Stomach smooth muscle (tissue), 2 donors: ENCODE measurements around the gene METTL23.

Experiments
- H3K27ac ChIP-seq: one replicate; pipeline ENCODE4 v1.7.0; 2013; ENCODE audit warnings: mild to moderate bottlenecking, low read length, inconsistent platforms
- H3K27me3 ChIP-seq, 2 donors: one replicate each; pipeline ENCODE4 v1.7.0; 2013; ENCODE audit warnings: low read length in 2 of 2; ENCODE audit not compliant: insufficient read depth in 2 of 2, control insufficient read depth in 1 of 2
- H3K36me3 ChIP-seq, 2 donors: one replicate each; pipeline ENCODE4 v1.7.0; 2013; ENCODE audit warnings: low read length in 2 of 2; ENCODE audit not compliant: control insufficient read depth in 2 of 2, insufficient read depth in 2 of 2
- H3K4me1 ChIP-seq: one replicate; pipeline ENCODE4 v1.7.0; 2013; ENCODE audit warnings: low read length; ENCODE audit not compliant: control insufficient read depth, insufficient read depth
- H3K4me3 ChIP-seq, 2 donors: one replicate each; pipeline ENCODE4 v1.7.0; 2013; ENCODE audit warnings: low read length in 2 of 2
- H3K9ac ChIP-seq, 2 donors: one replicate each; pipeline ENCODE4 v1.7.0; 2013; ENCODE audit warnings: low read length in 2 of 2, mild to moderate bottlenecking in 1 of 2
- H3K9me3 ChIP-seq, 2 donors: one replicate each; pipeline ENCODE4 v1.7.0; 2013; ENCODE audit warnings: low read length in 2 of 2; ENCODE audit not compliant: control insufficient read depth in 2 of 2
- donor health status: healthy.
- donor health status: Pancreatic carcinoma.

METTL23 gene, protein sequence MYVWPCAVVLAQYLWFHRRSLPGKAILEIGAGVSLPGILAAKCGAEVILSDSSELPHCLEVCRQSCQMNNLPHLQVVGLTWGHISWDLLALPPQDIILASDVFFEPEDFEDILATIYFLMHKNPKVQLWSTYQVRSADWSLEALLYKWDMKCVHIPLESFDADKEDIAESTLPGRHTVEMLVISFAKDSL

DNA sequence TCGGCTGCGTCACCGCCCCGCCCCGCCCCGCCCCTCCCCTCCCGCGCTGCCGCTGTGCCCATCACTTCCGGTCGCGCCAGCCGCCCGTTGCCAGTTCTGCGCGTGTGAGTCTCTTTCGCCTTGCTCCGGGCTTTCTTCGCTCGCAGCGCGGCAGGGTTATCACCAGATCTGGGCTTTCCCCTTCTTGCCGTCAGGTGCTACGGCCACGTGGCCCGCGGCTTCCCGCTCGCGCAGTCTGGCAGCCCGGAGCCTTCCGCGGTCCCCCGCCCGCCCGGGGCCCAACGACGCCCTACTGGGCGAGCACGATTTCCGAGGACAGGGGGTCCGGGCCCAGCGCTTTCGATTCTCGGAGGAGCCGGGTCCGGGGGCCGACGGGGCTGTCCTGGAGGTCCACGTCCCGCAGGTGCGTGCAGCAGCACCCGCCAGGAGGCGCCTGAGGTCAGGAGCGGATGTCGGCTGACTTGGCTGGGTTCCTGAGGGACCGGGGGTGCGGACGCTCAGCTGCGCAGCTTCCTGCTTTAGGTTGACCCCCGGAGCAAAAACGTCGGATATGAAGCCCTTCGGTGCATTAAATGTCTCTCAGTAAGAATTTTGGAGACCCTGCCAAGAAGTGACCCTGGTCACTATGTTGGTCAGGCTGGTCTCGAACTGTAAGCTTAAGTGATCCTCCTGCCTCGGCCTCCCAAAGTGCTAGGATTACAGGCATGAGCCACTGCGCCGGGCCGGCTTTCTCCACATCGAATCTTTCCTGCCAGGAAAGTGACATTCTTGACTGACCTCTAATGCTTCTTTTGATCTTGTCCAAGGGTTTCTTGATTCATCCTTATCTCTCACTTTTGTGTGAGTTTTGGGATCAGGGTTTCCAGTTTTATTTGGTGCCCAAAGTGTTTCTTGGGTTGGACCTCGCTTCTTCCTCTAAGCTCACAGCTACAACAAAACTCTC, at the start of gene METTL23:
Gene METTL23 (plus strand): TSS at position 64 of the 943 bp plus-strand sequence. CDS start 2,872 bp downstream, outside the sequence.
- Histone ChIP-seq H3K36me3 (peaks cover 14 to 21% of the 10 kb centered on the region in 2 donors), H3K4me1 (peaks cover 56% of the 10 kb centered on the region)

DNA sequence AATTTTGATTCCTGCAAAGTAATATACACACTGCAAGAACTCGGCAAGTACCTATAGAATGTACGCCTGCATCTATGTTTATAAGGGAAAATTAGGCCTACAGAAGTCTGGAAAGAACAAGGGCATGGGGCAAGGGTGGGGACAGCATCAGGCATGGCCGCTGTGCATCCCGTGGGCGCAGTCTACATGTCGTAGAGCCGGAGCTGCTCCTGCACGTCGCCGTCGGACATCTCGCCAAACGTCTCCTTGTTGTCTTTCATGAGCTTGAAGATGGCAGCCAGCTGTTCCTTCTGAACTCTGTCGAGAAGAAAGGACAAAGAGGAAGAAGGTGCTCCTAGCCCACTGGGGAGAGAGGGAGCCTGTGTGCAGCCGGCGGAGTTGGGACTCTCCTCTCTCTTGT, 49.2 kb upstream of the METTL23 start:
- Histone ChIP-seq H3K27ac (no peak overlapping the region), H3K27me3 (no peaks in the 10 kb centered on the region), H3K4me3 (no peak overlapping the region), H3K9ac (no peak overlapping the region), H3K4me1 (peaks cover 18% of the 10 kb centered on the region), H3K36me3 (peaks cover 11 to 21% of the 10 kb centered on the region in 2 donors), H3K9me3 (no peaks in the 10 kb centered on the region)

More for the DNA sequence above, at the start of gene METTL23:
- Histone ChIP-seq H3K9ac (peak within 1 kb of the TSS; percentile 93 to 95), H3K9me3 (no peaks in the 10 kb centered on the region), H3K27ac (peak within 1 kb of the TSS; percentile 98), H3K27me3 (no peaks in the 10 kb centered on the region), H3K4me3 (peak within 1 kb of the TSS; percentile 90 to 91)

DNA sequence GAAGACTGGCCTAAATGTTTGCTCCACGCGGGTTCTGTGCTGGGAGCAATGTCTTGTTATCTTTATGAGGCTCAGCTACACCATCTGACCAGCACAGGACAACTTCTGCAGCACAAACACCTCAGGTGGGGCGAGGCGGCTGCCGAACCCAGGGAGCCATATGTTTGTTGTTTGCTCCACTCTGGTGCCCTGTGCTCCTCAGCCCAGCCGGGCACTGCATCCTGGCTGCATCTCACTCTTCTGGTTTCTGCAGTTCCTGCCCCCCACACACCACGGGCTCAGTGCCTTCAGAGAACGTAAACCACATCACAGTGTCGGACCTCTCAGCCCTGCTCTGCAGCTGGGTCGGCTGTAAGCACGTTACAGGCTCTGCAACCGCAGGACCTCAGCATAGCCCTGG, 48.3 kb upstream of the METTL23 start:
- no peak overlapping the region for H3K9ac ChIP-seq
- H3K27ac ChIP-seq = no peak overlapping the region

DNA sequence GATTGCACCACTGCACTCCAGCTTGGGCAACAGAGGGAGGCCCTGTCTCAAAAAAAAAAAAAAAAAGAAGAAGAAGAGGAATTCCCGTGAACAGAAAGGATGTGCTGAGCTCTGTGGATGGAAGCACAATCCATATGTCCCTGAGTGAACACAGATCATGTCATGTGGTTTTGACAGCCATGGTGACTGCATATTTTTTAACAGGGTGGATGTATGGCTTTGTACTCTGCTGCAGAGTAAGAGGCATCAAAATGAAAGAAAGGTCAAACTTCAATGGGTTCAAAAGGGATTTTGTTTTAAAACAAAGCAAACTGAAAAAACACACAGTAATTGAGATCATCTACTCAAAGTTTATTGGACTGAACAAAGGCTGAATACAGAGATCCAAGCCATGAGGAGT, 47.4 kb upstream of the METTL23 start:
- Histone ChIP-seq H3K4me3 (no peak overlapping the region), H3K9me3 (no peaks in the 10 kb centered on the region), H3K27me3 (no peaks in the 10 kb centered on the region), H3K27ac (no peak overlapping the region), H3K9ac (no peak overlapping the region), H3K4me1 (peaks cover 35% of the 10 kb centered on the region), H3K36me3 (peaks cover 11 to 28% of the 10 kb centered on the region in 2 donors)

More for the DNA sequence above, 48.3 kb upstream of the METTL23 start:
- no peaks in the 10 kb centered on the region for H3K9me3 ChIP-seq
- H3K36me3 ChIP-seq = peaks cover 11 to 25% of the 10 kb centered on the region in 2 donors
- H3K27me3 ChIP-seq = no peaks in the 10 kb centered on the region
- H3K4me1 ChIP-seq = peaks cover 26% of the 10 kb centered on the region
- H3K4me3 ChIP-seq = no peak overlapping the region

DNA sequence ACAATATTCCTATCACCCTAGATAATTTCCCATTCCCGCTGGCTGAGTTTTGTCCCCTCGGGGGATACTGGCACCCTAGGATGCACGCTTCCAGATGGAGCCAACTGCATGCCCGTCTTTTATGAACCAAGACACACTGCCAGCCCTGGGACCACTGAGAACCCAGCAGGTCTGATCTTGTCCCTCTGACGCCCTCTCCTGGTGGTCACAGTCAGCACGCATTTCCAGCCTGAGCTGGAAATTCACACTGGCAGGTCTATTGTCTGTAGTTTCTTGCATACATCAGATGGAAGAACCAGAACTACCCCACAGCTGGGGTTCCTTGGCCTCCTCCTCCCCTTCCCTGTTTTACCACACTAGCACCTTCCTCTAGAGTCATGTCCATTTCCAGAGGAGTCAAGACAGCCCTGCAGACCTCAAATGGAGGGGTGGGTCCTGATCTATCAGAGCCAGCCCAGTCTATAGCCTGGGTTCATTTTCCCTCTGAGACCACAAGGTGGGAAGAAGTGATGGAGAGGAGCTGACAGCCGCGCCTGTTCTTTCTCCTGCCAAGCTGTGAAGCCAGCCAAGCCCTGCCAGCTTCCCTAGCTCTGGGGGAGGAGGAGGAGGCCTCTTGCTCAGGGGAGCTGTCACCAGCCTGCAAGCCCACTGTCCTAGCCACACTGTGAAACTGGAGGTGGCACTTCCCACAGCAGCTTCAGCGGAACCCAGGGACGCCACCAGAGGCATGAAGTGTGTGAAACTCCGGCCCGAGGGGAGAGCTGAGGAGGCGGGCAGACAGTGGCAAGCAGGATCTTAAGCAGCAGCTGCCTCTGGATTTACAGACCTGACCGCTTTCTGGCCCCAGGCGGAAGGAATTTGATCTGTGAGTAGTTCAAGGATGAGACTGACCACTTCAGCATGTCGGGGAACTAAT, 45.2 kb upstream of the METTL23 start:
- Histone ChIP-seq H3K4me3 (peak overlapping the region in 1 of 2 donors; percentile 35), H3K27me3 (no peaks in the 10 kb centered on the region), H3K27ac (peak overlapping the region; percentile 82), H3K4me1 (peaks cover 56% of the 10 kb centered on the region), H3K9me3 (no peaks in the 10 kb centered on the region), H3K9ac (peak overlapping the region in 1 of 2 donors; percentile 36), H3K36me3 (peaks cover 11 to 24% of the 10 kb centered on the region in 2 donors)

DNA sequence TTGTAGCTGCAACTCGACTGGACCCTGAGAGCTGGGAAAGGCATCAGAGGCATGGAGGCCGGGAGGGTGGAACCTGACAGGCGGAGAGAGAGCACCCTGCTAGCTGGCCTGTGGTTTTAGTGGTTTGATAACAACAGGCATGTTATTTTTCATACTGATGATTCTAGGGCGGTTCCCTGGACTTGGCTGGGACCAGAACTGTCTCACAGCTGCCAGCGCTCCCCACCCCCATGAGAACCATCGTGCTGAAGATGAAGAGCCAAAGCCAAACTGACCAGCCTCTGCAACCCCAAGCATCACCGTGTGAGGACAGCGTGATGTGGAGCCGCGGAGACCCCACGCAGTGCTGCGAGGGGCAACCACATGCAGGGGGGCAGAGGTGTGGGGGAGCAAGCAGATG, 44.3 kb upstream of the METTL23 start:
- no peaks in the 10 kb centered on the region for H3K27me3 ChIP-seq
- peaks cover 10 to 22% of the 10 kb centered on the region in 2 donors for H3K36me3 ChIP-seq
- H3K4me3 ChIP-seq = peak overlapping the region in 1 of 2 donors; percentile 35
- peak overlapping the region; percentile 82 for H3K27ac ChIP-seq
- H3K9me3 ChIP-seq = no peaks in the 10 kb centered on the region
- H3K4me1 ChIP-seq = peaks cover 64% of the 10 kb centered on the region
- peak overlapping the region; percentile 10 to 36 for H3K9ac ChIP-seq

DNA sequence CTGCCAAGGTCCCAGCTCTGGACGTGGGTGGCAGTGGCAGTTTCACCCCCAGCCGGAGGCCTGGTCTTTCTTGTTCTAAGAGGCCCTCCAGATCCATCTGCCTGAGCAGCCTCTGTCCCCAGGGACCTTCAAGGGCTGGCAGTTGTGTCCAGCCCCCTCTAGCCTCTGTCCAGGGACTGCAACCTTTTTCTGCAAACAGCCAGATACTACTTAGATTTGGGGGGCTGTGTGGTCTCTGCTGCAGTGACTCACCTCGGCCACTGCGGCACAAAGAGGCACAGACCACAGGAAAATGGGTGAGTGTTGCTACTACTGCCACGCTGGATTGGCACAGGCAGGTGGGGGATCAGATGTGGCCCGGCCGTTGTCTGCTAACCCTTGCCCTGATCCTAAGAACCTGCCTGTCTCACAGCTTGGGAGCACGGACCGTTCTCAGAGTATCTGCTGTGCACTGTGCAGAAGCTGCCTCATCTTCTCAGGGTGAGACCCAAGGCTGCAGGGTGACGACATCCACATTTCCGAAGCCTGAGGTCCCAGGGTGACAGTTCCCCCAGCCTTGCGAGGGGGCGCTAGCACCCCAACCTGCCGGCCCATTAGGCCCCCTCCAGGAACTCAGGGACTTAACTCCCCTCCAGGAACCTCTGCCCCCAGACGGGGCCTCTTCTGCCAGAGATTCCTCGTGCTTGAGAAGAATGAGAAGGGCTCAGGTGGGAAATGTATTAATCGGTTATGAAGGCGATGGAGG, 43.5 kb upstream of the METTL23 start:
- peaks cover 73% of the 10 kb centered on the region for H3K4me1 ChIP-seq
- peak overlapping the region in 1 of 2 donors; percentile 29 for H3K9ac ChIP-seq
- peaks cover 7 to 15% of the 10 kb centered on the region in 2 donors for H3K36me3 ChIP-seq
- H3K27ac ChIP-seq = peak overlapping the region; percentile 82
- no peak overlapping the region for H3K4me3 ChIP-seq
- H3K27me3 ChIP-seq = no peaks in the 10 kb centered on the region
- no peaks in the 10 kb centered on the region for H3K9me3 ChIP-seq

DNA sequence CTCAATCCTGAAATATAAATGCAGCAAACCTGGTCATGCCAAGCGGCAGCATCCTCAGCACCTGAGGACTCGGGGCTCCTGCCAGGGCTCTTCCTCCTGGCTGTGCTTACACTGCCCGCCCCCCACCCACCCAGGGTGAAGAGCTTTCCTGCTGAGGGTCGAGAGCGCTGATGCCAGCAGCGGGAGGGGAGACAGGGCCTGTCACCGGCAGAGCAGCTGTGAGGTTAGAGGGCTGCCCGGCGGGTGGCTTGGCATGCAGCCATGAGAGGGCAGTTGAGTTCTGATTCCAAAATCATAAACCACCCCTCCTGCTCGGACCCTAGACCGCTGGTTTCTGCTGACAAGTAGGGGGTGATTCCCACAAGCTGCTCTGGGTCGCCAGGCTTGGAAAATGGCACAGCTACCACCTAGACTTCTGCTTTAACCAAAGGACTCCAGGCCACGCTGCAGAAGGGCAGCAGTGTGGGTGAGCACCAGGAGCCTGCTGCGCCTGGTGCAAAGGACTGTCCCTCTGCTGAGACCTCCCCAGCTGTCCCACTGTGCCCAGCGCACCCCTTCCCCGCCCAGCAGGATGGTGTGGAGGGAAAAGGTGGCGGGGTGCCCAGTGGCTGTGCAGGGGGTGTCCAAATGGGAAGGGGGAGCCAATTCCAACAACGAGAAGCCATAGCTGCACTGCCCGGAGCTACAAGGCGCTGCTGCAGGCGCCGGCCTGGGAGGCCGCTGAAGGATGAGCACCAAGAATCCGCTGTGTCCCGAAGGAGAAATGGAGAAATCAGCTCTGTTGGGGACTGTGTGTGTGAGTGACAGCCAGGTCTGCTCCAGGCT, 42.5 kb upstream of the METTL23 start:
- peak overlapping the region; percentile 95 for H3K27ac ChIP-seq
- no peak overlapping the region for H3K4me3 ChIP-seq
- H3K36me3 ChIP-seq = peaks cover 0 to 9% of the 10 kb centered on the region in 2 donors
- H3K9ac ChIP-seq = no peak overlapping the region
- no peaks in the 10 kb centered on the region for H3K27me3 ChIP-seq
- no peaks in the 10 kb centered on the region for H3K9me3 ChIP-seq
- H3K4me1 ChIP-seq = peaks cover 83% of the 10 kb centered on the region

DNA sequence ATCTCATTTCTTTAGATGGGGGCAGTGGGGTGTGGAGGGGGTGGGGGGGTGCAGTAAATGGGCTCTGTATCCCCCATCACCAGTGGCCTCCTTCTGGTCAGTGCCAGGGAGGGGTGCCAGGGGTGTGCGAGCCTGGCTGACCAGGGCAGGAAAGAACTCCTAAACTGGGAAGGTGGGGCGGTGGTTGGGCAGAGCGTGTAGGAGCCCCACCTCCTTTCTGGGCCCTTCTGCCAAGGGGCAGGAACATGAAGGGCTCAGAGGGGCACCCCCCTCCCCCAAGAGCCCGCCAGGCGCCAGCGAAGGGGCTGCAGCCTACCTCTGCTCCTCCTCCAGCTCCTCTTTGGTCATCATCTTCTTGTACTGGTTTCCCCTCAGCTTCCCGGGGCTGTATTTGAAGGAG, 41.9 kb upstream of the METTL23 start:
- Histone ChIP-seq H3K4me3 (no peak overlapping the region), H3K9ac (no peak overlapping the region), H3K27ac (peak overlapping the region; percentile 95), H3K36me3 (peaks cover 0 to 9% of the 10 kb centered on the region in 2 donors), H3K27me3 (no peaks in the 10 kb centered on the region), H3K4me1 (peaks cover 88% of the 10 kb centered on the region), H3K9me3 (no peaks in the 10 kb centered on the region)
